PC-9 (cell line): ENCODE data around the gene SRGAP3. TPM values are rescaled to one million over a fixed set of nuclear protein-coding genes. Genes with fewer than 3 reads are reported as not detected.

Source experiments
- BruUV-seq: library from RNA; stranded (reverse); fragments of 400-500 nt; replicated peaks from 2 replicates; lab custom pipeline; 2021; lab: Mats Ljungman, UMichigan
- CTCF ChIA-PET: fragments of 300-600 bp; sonication (Branson Sonifier 250); formaldehyde crosslinking; loops from one replicate; lab custom pipeline; 2022; ENCODE audit warnings: antibody characterized with exemption; lab: Charles Lee
- POLR2A ChIA-PET: fragments of 300-600 bp; sonication (Branson Sonifier 250); formaldehyde crosslinking; loops from one replicate; lab custom pipeline; 2022; ENCODE audit warnings: antibody characterized with exemption; ENCODE audit not compliant: unreplicated experiment; lab: Charles Lee
- DNase-seq, 2 experiments: peaks; one replicate each; pipeline versions ENCODE4 v3.0.0 to v3.0.0-alpha.2; 2015 to 2022; ENCODE audit warnings: mixed read lengths in 1 of 2
- H2AFZ ChIP-seq: fragments of 200-600 bp; sonication (generic); 2 replicates; pipeline ENCODE4 v1.8.1; 2017; ENCODE audit warnings: antibody characterized with exemption
- H3F3A ChIP-seq: fragments of 200-600 bp; sonication (generic); 2 replicates; pipeline ENCODE4 v1.8.1; 2017; ENCODE audit warnings: antibody characterized with exemption, mild to moderate bottlenecking, low read depth; ENCODE audit not compliant: insufficient read depth
- H3K27ac ChIP-seq: fragments of 200-600 bp; sonication (generic); 2 replicates; pipeline ENCODE4 v1.6.1; 2016; ENCODE audit warnings: mixed run types
- H3K27me3 ChIP-seq: fragments of 200-600 bp; sonication (generic); 2 replicates; pipeline ENCODE4 v1.6.1; 2016; ENCODE audit warnings: low read depth, mixed run types; ENCODE audit not compliant: insufficient read depth
- H3K36me3 ChIP-seq: fragments of 200-600 bp; sonication (generic); 2 replicates; pipeline ENCODE4 v1.6.1; 2016; ENCODE audit warnings: low read depth, mixed run types
- H3K4me1 ChIP-seq: fragments of 200-600 bp; sonication (generic); replicated peaks from 2 replicates; pipeline ENCODE4 v1.6.1; 2016; ENCODE audit warnings: mixed run types; ENCODE audit not compliant: insufficient read depth
- H3K4me2 ChIP-seq: fragments of 200-600 bp; sonication (generic); 2 replicates; pipeline ENCODE4 v1.6.1; 2017; ENCODE audit warnings: mixed run types
- H3K4me3 ChIP-seq: fragments of 200-600 bp; sonication (generic); 2 replicates; pipeline ENCODE4 v1.6.1; 2016; ENCODE audit warnings: mixed run types
- H3K79me2 ChIP-seq: fragments of 200-600 bp; sonication (generic); 2 replicates; pipeline ENCODE4 v1.6.1; 2017; ENCODE audit warnings: low read depth, mixed run types
- H3K9me2 ChIP-seq: fragments of 200-600 bp; sonication (generic); 2 replicates; pipeline ENCODE4 v1.8.1; 2017; ENCODE audit warnings: mild to moderate bottlenecking; ENCODE audit not compliant: insufficient read depth
- H3K9me3 ChIP-seq: fragments of 200-600 bp; sonication (generic); 2 replicates; pipeline ENCODE4 v1.8.1; 2016; ENCODE audit warnings: low read depth; ENCODE audit not compliant: insufficient read depth
- H4K20me1 ChIP-seq: fragments of 200-600 bp; sonication (generic); 2 replicates; pipeline ENCODE4 v1.8.1; 2017; ENCODE audit not compliant: insufficient read depth
- CTCF ChIP-seq: fragments of 200-600 bp; sonication (generic); conservative IDR thresholded peaks from 2 replicates; pipeline ENCODE4 v1.6.1; 2017; ENCODE audit warnings: mixed run types, antibody characterized with exemption, mild to moderate bottlenecking, moderate library complexity
- EZH2 ChIP-seq: fragments of 200-600 bp; sonication (generic); IDR thresholded peaks from 2 replicates; pipeline ENCODE4 v1.8.0; 2017; ENCODE audit warnings: antibody characterized with exemption, low read depth
- intact Hi-C: fragments of 100-400 bp; cut with micrococcal nuclease; formaldehyde crosslinking; loops from one replicate; pipeline ENCODE4 v1.10.0; 2022; ENCODE audit not compliant: unreplicated experiment
- total RNA-seq: library from RNA; stranded (reverse); gene quantifications from 2 replicates; pipeline ENCODE4 v1.2.3, GENCODE V29; 2021

The SRGAP3 gene
- total RNA-seq, 1 experiment from 2014 or later, result 17.5 TPM

DNA sequence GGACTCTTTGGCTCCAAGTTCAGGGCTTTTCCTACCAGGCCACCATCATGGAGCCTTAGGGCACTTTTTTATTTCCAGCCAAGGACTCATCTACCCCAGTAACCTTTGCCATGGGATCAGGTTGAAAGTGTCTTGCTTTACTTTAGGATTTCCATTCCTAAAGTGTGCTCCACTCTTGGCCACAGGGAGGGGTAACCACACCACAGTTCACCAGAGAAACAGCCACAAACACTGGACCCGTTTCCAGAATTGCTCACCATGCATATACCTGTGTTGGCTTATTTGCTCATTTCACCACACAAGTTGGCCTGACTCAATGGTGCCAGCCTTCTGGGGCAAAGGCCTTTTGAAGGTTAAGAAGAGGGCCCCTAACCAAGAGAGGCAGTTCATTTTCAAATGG is 215.6 kb downstream of the SRGAP3 start:
- intact Hi-C loops, result no loop called here

DNA sequence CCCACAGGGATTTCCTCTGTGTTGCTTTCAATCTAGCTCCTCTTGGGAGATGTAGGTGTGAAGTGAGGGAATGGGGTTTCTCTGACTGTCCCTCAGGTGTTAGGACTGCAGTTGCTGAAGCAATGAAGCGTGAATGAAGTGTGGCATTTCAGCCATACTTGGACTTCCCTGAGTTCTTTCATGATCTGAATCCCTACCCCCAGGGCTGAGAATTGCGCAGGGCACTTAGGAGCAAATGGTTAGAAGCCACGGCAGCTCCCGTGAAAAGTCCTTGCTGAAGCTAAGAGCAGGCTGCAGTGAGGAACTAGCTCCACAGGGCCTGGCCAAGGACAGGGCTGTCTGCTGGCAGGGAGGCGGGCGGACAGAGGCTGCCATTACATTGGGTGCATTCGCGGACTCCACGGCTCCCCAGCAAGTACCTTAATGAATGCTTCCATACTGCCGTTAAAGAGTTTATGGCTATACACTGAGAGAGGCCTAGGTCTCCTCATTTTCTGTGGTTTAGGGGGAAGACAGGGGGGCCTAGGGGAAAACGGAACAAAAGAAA is 217.1 kb downstream of the SRGAP3 start:
- ChIA-PET CTCF (no interaction called here), POLR2A (no interaction called here)

More for the DNA sequence above, 215.6 kb downstream of the SRGAP3 start:
- TF ChIP-seq EZH2 (no peak), CTCF (no peak)
- no peak for DNase-seq
- Histone ChIP-seq H3K4me1 (no peaks in the 10 kb centered on the region), H3F3A (no peaks in the 10 kb centered on the region), H2AFZ (no peak overlapping the region), H3K4me3 (no peak overlapping the region), H3K4me2 (no peak overlapping the region), H3K27ac (no peak overlapping the region), H3K9me3 (no peaks in the 10 kb centered on the region), H4K20me1 (no peaks in the 10 kb centered on the region), H3K36me3 (no peaks in the 10 kb centered on the region), H3K79me2 (no peaks in the 10 kb centered on the region), H3K9me2 (no peaks in the 10 kb centered on the region), H3K27me3 (0 out of 2 replicates have a peak, but pooled peaks cover 3% of the 10 kb centered on the region)
- ChIA-PET POLR2A (no interaction called here), CTCF (no interaction called here)
- no TSS peak for BruUV-seq

DNA sequence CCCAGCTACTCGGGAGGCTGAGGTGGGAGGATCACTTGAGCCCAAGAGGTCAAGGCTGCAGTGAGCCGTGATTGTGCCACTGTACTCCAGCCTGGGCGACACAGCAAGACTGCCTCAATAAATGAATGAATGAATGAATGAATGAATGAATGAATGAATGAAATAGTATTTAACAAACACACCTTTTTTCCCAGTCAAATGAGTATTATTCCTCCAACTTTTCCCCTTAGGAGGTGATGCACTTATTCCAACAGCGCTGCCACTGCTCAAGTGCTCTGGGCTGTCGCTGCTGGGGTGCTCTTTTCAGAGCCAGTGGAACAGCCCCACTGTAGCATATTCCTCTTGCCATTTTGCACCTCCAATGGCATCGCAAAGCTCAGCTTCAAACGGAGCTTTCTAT is 219.4 kb downstream of the SRGAP3 start:
- no peaks in the 10 kb centered on the region for H3K36me3 ChIP-seq
- DNase-seq, result no peak
- no peaks in the 10 kb centered on the region for H3K4me1 ChIP-seq
- H3K9me2 ChIP-seq, result no peaks in the 10 kb centered on the region
- CTCF ChIA-PET, result no interaction called here
- no peak overlapping the region for H3K27ac ChIP-seq
- POLR2A ChIA-PET, result no interaction called here
- TF ChIP-seq EZH2 (no peak), CTCF (no peak)
- intact Hi-C loops, result no loop called here
- no peaks in the 10 kb centered on the region for H4K20me1 ChIP-seq
- no peak overlapping the region for H3K4me2 ChIP-seq
- no peak overlapping the region for H3K4me3 ChIP-seq
- no peaks in the 10 kb centered on the region for H3K79me2 ChIP-seq
- H3K9me3 ChIP-seq, result no peaks in the 10 kb centered on the region
- no peak overlapping the region for H2AFZ ChIP-seq
- 0 out of 2 replicates have a peak, but pooled peaks cover 3% of the 10 kb centered on the region for H3K27me3 ChIP-seq
- BruUV-seq, result no TSS peak
- no peaks in the 10 kb centered on the region for H3F3A ChIP-seq

More for the DNA sequence above, 217.1 kb downstream of the SRGAP3 start:
- Histone ChIP-seq H3K4me1 (no peaks in the 10 kb centered on the region), H3K9me2 (no peaks in the 10 kb centered on the region), H4K20me1 (no peaks in the 10 kb centered on the region), H3K36me3 (no peaks in the 10 kb centered on the region), H3K4me3 (no peak overlapping the region), H3K27ac (no peak overlapping the region), H3F3A (no peaks in the 10 kb centered on the region), H3K9me3 (no peaks in the 10 kb centered on the region), H3K4me2 (no peak overlapping the region), H2AFZ (no peak overlapping the region), H3K27me3 (0 out of 2 replicates have a peak, but pooled peaks cover 3% of the 10 kb centered on the region), H3K79me2 (no peaks in the 10 kb centered on the region)
- intact Hi-C loops, result no loop called here
- no peak for DNase-seq
- no TSS peak for BruUV-seq
- TF ChIP-seq EZH2, result no peak
- no peak for TF ChIP-seq CTCF
